ENCODE measurements around the gene PARP9.

The PARP9 gene

DNA sequence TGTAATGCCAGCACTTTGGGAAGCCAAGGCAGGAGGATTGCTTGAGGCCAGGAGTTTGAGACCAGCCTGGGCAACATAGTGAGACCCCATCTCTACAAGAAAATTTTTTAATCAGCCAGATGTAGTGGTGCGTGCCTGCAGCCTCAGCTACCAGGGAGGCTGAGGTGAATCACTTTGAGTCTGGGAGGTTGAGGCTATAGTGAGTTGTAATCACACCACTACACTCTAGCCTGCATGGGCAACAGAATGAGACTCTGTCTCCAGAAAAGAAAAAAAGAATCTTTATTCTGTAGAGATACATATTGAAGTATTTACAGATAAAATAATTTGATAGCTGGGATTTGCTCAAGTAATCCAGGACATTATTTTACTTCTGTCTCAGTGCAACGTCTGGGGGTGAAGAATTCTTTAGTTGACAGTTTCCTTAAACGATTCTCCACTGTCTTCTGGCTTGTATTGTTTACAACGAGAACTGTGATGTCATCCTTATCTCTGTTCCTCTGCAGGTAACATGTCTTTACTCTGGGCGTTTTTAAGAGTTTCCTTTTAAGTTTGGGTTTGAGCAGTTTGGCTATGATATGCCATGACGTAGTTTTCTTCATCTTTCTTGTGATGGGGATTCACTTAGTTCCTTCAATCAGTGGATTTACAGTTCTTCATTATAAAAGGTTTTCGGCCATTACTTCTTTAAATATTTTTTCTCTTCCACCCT, 75.7 kb downstream of the PARP9 start:
- Histone ChIP-seq H3K79me2 (ENCODE audit: low read length) (peaks cover 38% of the 10 kb centered on the region), H3K4me1 (ENCODE audit: low read length) (no peaks in the 10 kb centered on the region; the same call in 1 of the 2 replicates), H4K20me1 (ENCODE audit: insufficient read depth, low read length) (0 out of 2 replicates have a peak, but pooled peaks cover 5% of the 10 kb centered on the region), H3K36me3 (replicated peaks; ENCODE audit: insufficient read depth, low read length) (0 out of 2 replicates have a peak, but pooled peaks cover 3% of the 10 kb centered on the region), H3K9ac (ENCODE audit: low read length) (no peak overlapping the region), H3K27ac (ENCODE audit: low read length) (no peak overlapping the region), H2AFZ (ENCODE audit: low read length) (no peak overlapping the region), H3K9me2 (replicated peaks; ENCODE audit: insufficient read depth, low read length) (no peaks in the 10 kb centered on the region), H3K9me3 (replicated peaks; ENCODE audit: insufficient read depth, low read length) (no peaks in the 10 kb centered on the region), H3K4me3 (ENCODE audit: low read length) (no peak overlapping the region), H3F3A (ENCODE audit: insufficient read depth, low read length) (peaks cover 6% of the 10 kb centered on the region; the same call in 1 of the 2 replicates), H3K4me2 (ENCODE audit: low read depth, low read length) (no peak overlapping the region), H3K27me3 (replicated peaks; ENCODE audit: insufficient read depth, low read length) (no peaks in the 10 kb centered on the region)
- TF ChIP-seq EZH2 (optimal IDR thresholded peaks at IDR 0.05; ENCODE audit: low read depth, low read length) = no peak
- TF ChIP-seq EZH2phosphoT487 (IDR thresholded peaks at IDR 0.05; ENCODE audit: low read length) = no peak
- TF ChIP-seq, protein P1, sequence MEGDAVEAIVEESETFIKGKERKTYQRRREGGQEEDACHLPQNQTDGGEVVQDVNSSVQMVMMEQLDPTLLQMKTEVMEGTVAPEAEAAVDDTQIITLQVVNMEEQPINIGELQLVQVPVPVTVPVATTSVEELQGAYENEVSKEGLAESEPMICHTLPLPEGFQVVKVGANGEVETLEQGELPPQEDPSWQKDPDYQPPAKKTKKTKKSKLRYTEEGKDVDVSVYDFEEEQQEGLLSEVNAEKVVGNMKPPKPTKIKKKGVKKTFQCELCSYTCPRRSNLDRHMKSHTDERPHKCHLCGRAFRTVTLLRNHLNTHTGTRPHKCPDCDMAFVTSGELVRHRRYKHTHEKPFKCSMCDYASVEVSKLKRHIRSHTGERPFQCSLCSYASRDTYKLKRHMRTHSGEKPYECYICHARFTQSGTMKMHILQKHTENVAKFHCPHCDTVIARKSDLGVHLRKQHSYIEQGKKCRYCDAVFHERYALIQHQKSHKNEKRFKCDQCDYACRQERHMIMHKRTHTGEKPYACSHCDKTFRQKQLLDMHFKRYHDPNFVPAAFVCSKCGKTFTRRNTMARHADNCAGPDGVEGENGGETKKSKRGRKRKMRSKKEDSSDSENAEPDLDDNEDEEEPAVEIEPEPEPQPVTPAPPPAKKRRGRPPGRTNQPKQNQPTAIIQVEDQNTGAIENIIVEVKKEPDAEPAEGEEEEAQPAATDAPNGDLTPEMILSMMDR (IDR thresholded peaks at IDR 0.05; ENCODE audit: low read length) = no peak
- no peak for DNase-seq

DNA sequence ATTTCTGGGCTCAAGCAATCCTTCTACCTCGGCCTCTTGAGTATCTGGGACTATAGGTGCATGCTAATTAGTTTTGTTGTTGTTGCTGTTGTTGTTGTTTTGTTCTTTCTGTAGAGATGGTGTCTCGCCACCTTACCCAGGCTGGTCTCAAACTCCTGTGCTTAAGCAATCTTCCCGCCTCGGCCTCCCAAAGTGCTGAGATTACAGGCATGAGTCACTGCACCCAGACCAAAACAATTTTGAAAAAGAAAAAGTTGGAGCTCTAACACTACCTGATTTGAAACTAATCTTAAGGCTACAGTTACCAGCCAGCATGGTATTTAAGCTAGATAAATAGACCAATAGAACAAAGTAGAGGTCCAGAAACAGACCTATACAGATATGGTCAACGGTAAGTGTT, 79.1 kb downstream of the PARP9 start:
- peaks cover 49% of the 10 kb centered on the region for H3K79me2 ChIP-seq (ENCODE audit: low read length)
- no peak for DNase-seq
- H3K9me3 ChIP-seq (replicated peaks; ENCODE audit: insufficient read depth, low read length) = no peaks in the 10 kb centered on the region
- H3K36me3 ChIP-seq (replicated peaks; ENCODE audit: insufficient read depth, low read length) = no peaks in the 10 kb centered on the region
- no peaks in the 10 kb centered on the region for H3K27me3 ChIP-seq (replicated peaks; ENCODE audit: insufficient read depth, low read length)
- TF ChIP-seq, protein P1 (IDR thresholded peaks at IDR 0.05; ENCODE audit: low read length) = no peak
- TF ChIP-seq EZH2 (optimal IDR thresholded peaks at IDR 0.05; ENCODE audit: low read depth, low read length) (no peak), EZH2phosphoT487 (IDR thresholded peaks at IDR 0.05; ENCODE audit: low read length) (no peak)
- H3F3A ChIP-seq (ENCODE audit: insufficient read depth, low read length) = peaks cover 15% of the 10 kb centered on the region
- peaks cover 5% of the 10 kb centered on the region; the same call in 1 of the 2 replicates for H4K20me1 ChIP-seq (ENCODE audit: insufficient read depth, low read length)
- H3K9ac ChIP-seq (ENCODE audit: low read length) = no peak overlapping the region
- no peak overlapping the region for H3K27ac ChIP-seq (ENCODE audit: low read length)
- H3K4me1 ChIP-seq (ENCODE audit: low read length) = peaks cover 6% of the 10 kb centered on the region
- H3K4me3 ChIP-seq (ENCODE audit: low read length) = no peak overlapping the region
- H3K4me2 ChIP-seq (ENCODE audit: low read depth, low read length) = no peak overlapping the region
- H2AFZ ChIP-seq (ENCODE audit: low read length) = no peak overlapping the region
- no peaks in the 10 kb centered on the region for H3K9me2 ChIP-seq (replicated peaks; ENCODE audit: insufficient read depth, low read length)

DNA sequence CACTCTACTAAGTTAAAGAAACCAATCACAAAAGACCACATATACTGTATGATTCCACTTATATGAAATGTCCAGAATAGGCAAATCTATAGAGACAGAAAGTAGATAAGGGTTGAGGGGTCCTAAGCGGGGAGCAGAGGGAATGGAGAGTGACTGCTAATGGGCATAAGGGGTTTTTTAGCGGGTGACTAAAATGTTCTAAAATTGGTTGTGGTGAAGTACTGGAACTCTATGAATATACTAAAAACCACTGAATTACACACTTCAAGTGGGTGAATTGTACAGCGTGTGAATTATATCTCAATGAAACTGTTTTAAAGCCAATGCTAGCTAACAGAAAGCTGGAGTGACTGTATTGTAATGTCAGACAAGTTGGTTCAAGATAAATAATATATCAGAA, 82.7 kb downstream of the PARP9 start:
- TF ChIP-seq EZH2phosphoT487 (IDR thresholded peaks at IDR 0.05; ENCODE audit: low read length) (no peak), EZH2 (optimal IDR thresholded peaks at IDR 0.05; ENCODE audit: low read depth, low read length) (no peak)
- TF ChIP-seq, protein P1 (IDR thresholded peaks at IDR 0.05; ENCODE audit: low read length) = no peak
- peaks cover 55% of the 10 kb centered on the region for H3K79me2 ChIP-seq (ENCODE audit: low read length)
- no peaks in the 10 kb centered on the region for H3K9me3 ChIP-seq (replicated peaks; ENCODE audit: insufficient read depth, low read length)
- no peak overlapping the region for H3K4me3 ChIP-seq (ENCODE audit: low read length)
- H3F3A ChIP-seq (ENCODE audit: insufficient read depth, low read length) = peaks cover 15% of the 10 kb centered on the region
- DNase-seq = no peak
- H3K27ac ChIP-seq (ENCODE audit: low read length) = no peak overlapping the region
- no peaks in the 10 kb centered on the region for H3K9me2 ChIP-seq (replicated peaks; ENCODE audit: insufficient read depth, low read length)
- H3K27me3 ChIP-seq (replicated peaks; ENCODE audit: insufficient read depth, low read length) = no peaks in the 10 kb centered on the region
- H3K4me1 ChIP-seq (ENCODE audit: low read length) = peaks cover 6% of the 10 kb centered on the region
- H2AFZ ChIP-seq (ENCODE audit: low read length) = no peak overlapping the region
- H4K20me1 ChIP-seq (ENCODE audit: insufficient read depth, low read length) = peaks cover 5% of the 10 kb centered on the region; the same call in 1 of the 2 replicates
- H3K9ac ChIP-seq (ENCODE audit: low read length) = no peak overlapping the region
- no peaks in the 10 kb centered on the region for H3K36me3 ChIP-seq (replicated peaks; ENCODE audit: insufficient read depth, low read length)
- H3K4me2 ChIP-seq (ENCODE audit: low read depth, low read length) = no peak overlapping the region

All from MM.1S (cell line).